ENCODE measurements around the gene PTRHD1. TPM values are rescaled to one million over a fixed set of nuclear protein-coding genes. Genes with fewer than 3 reads are reported as not detected.

PTRHD1 gene
- total RNA-seq, 4 donors from 2014 or later: 4.7 to 226 (median 22.8) TPM

DNA sequence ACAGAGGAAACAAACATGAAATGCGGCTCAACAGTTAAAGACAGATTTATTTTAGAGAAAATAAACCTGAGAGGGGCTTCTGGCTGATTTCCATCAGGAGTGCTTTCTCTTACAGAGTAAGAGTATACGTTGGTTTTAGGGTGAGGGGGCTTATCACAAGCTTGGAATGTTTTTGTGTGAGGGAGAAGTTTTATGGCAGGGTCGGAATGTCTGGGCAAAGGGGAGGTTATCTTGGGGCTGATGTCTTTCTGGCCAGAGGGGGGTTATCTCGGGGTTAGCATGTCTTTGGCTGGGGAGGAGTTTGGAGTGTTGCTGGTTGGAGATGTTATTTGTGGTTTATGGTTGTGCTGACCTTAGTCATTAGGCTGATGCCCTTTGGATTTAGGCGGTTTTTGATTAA is 22.1 kb downstream of the PTRHD1 start:
- Histone ChIP-seq H3K4me3 (no peak overlapping the region), H3K27ac (no peak overlapping the region), H3K36me3 (no peaks in the 10 kb centered on the region), H3K27me3 (no peaks in the 10 kb centered on the region), H3K9me3 (no peaks in the 10 kb centered on the region), H3K4me1 (no peaks in the 10 kb centered on the region)
- DNase-seq: no peak
- intact Hi-C loops (cut with DNase I; ENCODE audit: low total_unique reads): no loop called here
- TF ChIP-seq, protein P1, sequence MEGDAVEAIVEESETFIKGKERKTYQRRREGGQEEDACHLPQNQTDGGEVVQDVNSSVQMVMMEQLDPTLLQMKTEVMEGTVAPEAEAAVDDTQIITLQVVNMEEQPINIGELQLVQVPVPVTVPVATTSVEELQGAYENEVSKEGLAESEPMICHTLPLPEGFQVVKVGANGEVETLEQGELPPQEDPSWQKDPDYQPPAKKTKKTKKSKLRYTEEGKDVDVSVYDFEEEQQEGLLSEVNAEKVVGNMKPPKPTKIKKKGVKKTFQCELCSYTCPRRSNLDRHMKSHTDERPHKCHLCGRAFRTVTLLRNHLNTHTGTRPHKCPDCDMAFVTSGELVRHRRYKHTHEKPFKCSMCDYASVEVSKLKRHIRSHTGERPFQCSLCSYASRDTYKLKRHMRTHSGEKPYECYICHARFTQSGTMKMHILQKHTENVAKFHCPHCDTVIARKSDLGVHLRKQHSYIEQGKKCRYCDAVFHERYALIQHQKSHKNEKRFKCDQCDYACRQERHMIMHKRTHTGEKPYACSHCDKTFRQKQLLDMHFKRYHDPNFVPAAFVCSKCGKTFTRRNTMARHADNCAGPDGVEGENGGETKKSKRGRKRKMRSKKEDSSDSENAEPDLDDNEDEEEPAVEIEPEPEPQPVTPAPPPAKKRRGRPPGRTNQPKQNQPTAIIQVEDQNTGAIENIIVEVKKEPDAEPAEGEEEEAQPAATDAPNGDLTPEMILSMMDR (IDR thresholded peaks at IDR 0.05): no peak
- TF ChIP-seq POLR2A (IDR thresholded peaks at IDR 0.05): no peak

DNA sequence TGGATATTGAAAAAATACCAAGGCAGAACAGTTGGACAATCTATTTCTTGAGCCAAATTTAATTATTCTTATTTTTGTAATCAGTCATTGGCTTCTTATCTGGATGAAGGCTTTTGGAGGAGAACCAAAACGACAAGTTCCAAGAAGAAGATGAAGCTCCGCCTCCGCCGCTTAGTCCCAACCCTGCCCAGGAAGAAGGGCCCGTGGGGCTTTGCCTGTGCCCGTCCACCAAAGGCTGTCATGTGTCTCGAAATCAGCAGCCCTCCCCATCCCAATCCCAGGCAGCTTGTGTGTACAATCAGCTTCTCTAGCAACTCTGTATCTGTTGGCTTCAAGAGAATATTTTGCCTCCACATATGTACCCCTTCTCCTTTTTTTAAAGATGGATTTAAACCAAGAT is 24.6 kb downstream of the PTRHD1 start:
- peak; percentile 22 for DNase-seq

DNA sequence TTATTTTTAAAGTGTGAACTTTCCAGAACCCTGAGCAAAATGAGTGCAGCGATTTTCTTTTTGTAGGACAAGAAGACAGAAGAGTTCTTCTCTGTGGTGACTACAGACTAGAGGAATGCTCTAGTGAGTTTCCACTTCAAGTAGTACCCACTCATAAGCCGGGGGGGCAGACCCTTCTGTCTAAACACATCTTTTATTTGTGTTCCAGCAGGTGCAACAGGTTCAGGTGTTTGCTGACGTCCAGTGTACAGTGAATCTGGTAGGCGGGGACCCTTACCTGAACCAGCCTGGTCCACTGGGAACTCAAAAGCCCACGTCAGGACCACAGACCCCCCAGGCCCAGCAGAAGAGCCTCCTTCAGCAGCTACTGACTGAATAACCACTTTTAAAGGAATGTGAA is 25.2 kb downstream of the PTRHD1 start:
- Histone ChIP-seq H3K9me3 (no peaks in the 10 kb centered on the region), H3K27ac (no peak overlapping the region), H3K36me3 (no peaks in the 10 kb centered on the region), H3K27me3 (no peaks in the 10 kb centered on the region), H3K4me1 (no peaks in the 10 kb centered on the region), H3K4me3 (no peak overlapping the region)
- no peak for DNase-seq
- intact Hi-C loops (cut with DNase I; ENCODE audit: low total_unique reads): no loop called here
- TF ChIP-seq, protein P1 (IDR thresholded peaks at IDR 0.05): no peak
- no peak for TF ChIP-seq POLR2A (IDR thresholded peaks at IDR 0.05)

More for the DNA sequence above, 24.6 kb downstream of the PTRHD1 start:
- no peak overlapping the region for H3K4me3 ChIP-seq
- intact Hi-C loops (cut with DNase I; ENCODE audit: low total_unique reads): no loop called here
- no peaks in the 10 kb centered on the region for H3K27me3 ChIP-seq
- no peaks in the 10 kb centered on the region for H3K4me1 ChIP-seq
- H3K27ac ChIP-seq: no peak overlapping the region
- TF ChIP-seq POLR2A (IDR thresholded peaks at IDR 0.05): no peak
- TF ChIP-seq, protein P1 (IDR thresholded peaks at IDR 0.05): no peak
- H3K36me3 ChIP-seq: no peaks in the 10 kb centered on the region
- H3K9me3 ChIP-seq: no peaks in the 10 kb centered on the region

DNA sequence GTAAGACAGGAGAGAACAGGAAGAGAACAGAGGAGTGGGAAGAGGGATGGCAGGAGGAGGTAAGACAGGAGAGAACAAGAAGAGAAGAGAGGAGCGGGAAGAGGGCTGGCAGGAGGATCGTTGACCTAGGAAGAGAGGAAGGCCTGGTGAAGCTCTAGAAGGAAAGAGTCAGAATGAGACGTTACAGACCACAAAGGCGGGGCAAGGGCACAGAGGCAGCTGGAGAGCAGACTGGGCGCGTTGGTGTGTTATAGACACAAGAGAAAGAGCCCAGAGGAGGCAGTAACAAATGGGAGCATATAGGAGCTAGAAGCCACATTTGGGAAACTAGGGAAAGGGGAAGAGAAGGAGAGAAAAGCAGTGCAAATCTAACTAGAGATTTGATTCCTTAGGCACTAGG is 26.6 kb downstream of the PTRHD1 start:
- H3K9me3 ChIP-seq: no peaks in the 10 kb centered on the region
- H3K27me3 ChIP-seq: no peaks in the 10 kb centered on the region
- no peaks in the 10 kb centered on the region for H3K4me1 ChIP-seq
- H3K27ac ChIP-seq: no peak overlapping the region
- H3K36me3 ChIP-seq: no peaks in the 10 kb centered on the region
- no peak overlapping the region for H3K4me3 ChIP-seq
- TF ChIP-seq, protein P1 (IDR thresholded peaks at IDR 0.05): no peak
- no peak for TF ChIP-seq POLR2A (IDR thresholded peaks at IDR 0.05)
- no peak for DNase-seq
- intact Hi-C loops (cut with DNase I; ENCODE audit: low total_unique reads): no loop called here

DNA sequence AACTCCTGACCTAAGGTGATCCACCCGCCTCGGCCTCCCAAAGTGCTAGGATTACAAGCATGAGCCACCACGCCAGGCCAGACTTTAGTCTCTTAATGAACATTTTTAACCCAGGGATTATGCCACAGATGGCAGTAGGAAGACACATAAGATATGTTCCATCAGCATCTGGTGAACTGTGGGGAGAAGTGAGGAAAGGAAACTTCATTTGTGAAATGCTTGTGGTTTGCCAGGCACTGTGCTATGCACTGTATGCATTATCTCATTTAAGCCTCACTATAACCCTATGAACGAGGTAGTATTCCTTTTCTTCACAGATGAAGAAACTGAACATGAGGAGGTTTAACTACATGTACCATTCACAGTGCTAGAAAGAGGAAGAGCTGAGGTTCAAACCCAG is 29.3 kb downstream of the PTRHD1 start:
- no peak overlapping the region for H3K4me3 ChIP-seq
- no peak overlapping the region for H3K27ac ChIP-seq
- no peaks in the 10 kb centered on the region for H3K27me3 ChIP-seq
- TF ChIP-seq, protein P1 (IDR thresholded peaks at IDR 0.05): no peak
- no peak for TF ChIP-seq POLR2A (IDR thresholded peaks at IDR 0.05)
- DNase-seq: no peak
- intact Hi-C loops (cut with DNase I; ENCODE audit: low total_unique reads): no loop called here
- no peaks in the 10 kb centered on the region for H3K4me1 ChIP-seq
- no peaks in the 10 kb centered on the region for H3K9me3 ChIP-seq
- no peaks in the 10 kb centered on the region for H3K36me3 ChIP-seq
